HEK293T (cell line): ENCODE results near the gene SLC34A2.
"Not testable (repeated sequence)": the region's sequence is repeated elsewhere in the genome, so short reads cannot be mapped to it uniquely, and the experiment has no call there.

Experiments used
- CTCF ChIA-PET: fragments of 350-600 bp; formaldehyde crosslinking; extraction: SDS; loops from one replicate; lab custom pipeline; 2021; ENCODE audit warnings: antibody characterized with exemption, inconsistent platforms; lab: Yijun Ruan, JAX
- POLR2A ChIA-PET: fragments of 350-600 bp; formaldehyde crosslinking; extraction: SDS; loops from one replicate; lab custom pipeline; 2020; ENCODE audit warnings: antibody characterized with exemption, inconsistent platforms; lab: Yijun Ruan, JAX
- DNase-seq: peaks from one replicate; pipeline ENCODE4 v3.0.0; 2012; ENCODE audit warnings: mixed read lengths; ENCODE audit errors: extremely low spot score
- ARNT ChIP-seq: fragments of 450-650 bp; IDR thresholded peaks from 2 replicates; pipeline ENCODE4 v1.6.1; 2017; ENCODE audit warnings: mild to moderate bottlenecking
- BHLHE40 ChIP-seq: fragments of 450-650 bp; IDR thresholded peaks from 2 replicates; pipeline ENCODE4 v1.6.1; 2016; ENCODE audit warnings: mild to moderate bottlenecking, moderate library complexity, borderline replicate concordance
- CTBP1 ChIP-seq: fragments of 450-650 bp; IDR thresholded peaks from 2 replicates; pipeline ENCODE4 v1.6.1; 2016; ENCODE audit warnings: borderline replicate concordance
- ELF4 ChIP-seq: fragments of 450-650 bp; IDR thresholded peaks from 2 replicates; pipeline ENCODE4 v1.6.1; 2017; ENCODE audit warnings: antibody characterized with exemption
- FOXA1 ChIP-seq: fragments of 450-650 bp; IDR thresholded peaks from 2 replicates; pipeline ENCODE4 v1.6.1; 2016; ENCODE audit warnings: mild to moderate bottlenecking
- FOXK2 ChIP-seq: fragments of 450-650 bp; IDR thresholded peaks from 2 replicates; pipeline ENCODE4 v1.6.1; 2016; ENCODE audit warnings: mild to moderate bottlenecking
- FOXM1 ChIP-seq: fragments of 450-650 bp; IDR thresholded peaks from 2 replicates; pipeline ENCODE4 v1.6.1; 2017; ENCODE audit warnings: mild to moderate bottlenecking, borderline replicate concordance
- HDGF ChIP-seq: fragments of 450-650 bp; IDR thresholded peaks from 2 replicates; pipeline ENCODE4 v1.6.1; 2017; ENCODE audit warnings: antibody characterized with exemption, borderline replicate concordance
- L3MBTL2 ChIP-seq: fragments of 450-650 bp; conservative IDR thresholded peaks from 2 replicates; pipeline ENCODE4 v1.6.1; 2016; ENCODE audit warnings: mild to moderate bottlenecking
- LEF1 ChIP-seq: fragments of 450-650 bp; IDR thresholded peaks from 2 replicates; pipeline ENCODE4 v1.6.1; 2017; ENCODE audit warnings: mild to moderate bottlenecking, borderline replicate concordance
- NFRKB ChIP-seq: fragments of 450-650 bp; IDR thresholded peaks from 2 replicates; pipeline ENCODE4 v1.6.1; 2016; ENCODE audit warnings: mild to moderate bottlenecking, moderate library complexity
- SP1 ChIP-seq: fragments of 450-650 bp; IDR thresholded peaks from 2 replicates; pipeline ENCODE4 v1.6.1; 2017
- SUZ12 ChIP-seq: fragments of 450-650 bp; IDR thresholded peaks from 2 replicates; pipeline ENCODE4 v1.6.1; 2016; ENCODE audit warnings: mild to moderate bottlenecking
- TARDBP ChIP-seq: fragments of 450-650 bp; IDR thresholded peaks from 2 replicates; pipeline ENCODE4 v1.6.1; 2016
- ZNF384 ChIP-seq: fragments of 450-650 bp; IDR thresholded peaks from 2 replicates; pipeline ENCODE4 v1.6.1; 2016
- TF ChIP-seq, protein P1 (sequence below): fragments of 450-650 bp; IDR thresholded peaks from 2 replicates; pipeline ENCODE4 v1.6.1; 2016

The SLC34A2 gene, protein sequence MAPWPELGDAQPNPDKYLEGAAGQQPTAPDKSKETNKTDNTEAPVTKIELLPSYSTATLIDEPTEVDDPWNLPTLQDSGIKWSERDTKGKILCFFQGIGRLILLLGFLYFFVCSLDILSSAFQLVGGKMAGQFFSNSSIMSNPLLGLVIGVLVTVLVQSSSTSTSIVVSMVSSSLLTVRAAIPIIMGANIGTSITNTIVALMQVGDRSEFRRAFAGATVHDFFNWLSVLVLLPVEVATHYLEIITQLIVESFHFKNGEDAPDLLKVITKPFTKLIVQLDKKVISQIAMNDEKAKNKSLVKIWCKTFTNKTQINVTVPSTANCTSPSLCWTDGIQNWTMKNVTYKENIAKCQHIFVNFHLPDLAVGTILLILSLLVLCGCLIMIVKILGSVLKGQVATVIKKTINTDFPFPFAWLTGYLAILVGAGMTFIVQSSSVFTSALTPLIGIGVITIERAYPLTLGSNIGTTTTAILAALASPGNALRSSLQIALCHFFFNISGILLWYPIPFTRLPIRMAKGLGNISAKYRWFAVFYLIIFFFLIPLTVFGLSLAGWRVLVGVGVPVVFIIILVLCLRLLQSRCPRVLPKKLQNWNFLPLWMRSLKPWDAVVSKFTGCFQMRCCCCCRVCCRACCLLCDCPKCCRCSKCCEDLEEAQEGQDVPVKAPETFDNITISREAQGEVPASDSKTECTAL

DNA sequence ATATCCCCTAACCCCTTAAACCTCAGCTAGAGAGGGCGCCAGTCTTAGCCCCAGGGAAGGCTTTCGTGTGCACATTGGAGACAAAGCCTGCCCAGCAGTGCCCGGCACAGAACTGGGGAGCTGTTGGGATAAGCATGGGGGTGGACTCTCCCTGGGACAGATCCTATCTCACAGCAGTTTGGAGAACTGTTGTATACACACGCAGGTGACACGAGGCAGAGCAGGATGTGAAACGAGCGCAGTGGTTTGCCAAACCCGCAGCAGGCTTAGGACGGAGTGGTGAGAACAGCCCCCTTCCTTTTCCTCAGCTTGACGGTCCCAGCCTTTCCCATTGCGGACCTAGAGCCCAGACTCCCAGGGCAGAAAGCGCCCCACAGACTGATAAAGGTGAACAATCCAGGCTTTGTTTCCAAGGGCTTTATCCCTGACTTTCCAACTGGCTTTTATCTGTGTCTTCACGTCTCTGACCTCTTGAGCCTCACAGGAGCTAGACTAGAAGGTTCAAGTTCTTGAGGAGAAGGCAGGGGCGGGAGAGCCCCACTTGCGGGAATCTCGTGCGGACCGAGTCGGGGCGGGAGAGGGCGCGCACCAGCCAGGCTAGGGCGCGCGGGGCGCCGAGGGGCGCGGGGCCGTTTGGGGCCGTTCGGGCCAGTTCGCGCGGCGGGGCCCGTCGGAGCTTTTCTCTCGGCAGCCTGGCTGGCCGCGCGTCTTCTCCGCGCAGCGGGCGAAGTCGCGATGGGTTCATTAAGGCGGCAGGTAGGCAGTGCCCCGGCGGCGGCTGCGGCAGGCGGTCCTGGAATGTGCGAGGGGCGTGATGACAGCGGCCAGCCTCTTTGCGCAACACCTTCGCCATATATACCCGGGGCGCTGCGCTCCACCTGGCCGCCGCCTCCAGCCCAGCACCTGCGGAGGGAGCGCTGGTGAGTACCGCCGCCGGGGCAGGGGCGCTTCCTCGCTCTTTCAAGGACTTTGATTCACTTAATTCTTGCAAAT, at the start of gene SLC34A2:
Gene SLC34A2 (plus strand): TSS at position 881 of the 993 bp plus-strand sequence. CDS start 6,650 bp downstream, outside the sequence.
- CTCF ChIA-PET: no interaction called here
- POLR2A ChIA-PET: no interaction called here
- DNase-seq: no peak
- TF ChIP-seq ELF4 (no peak), NFRKB (no peak), SUZ12 (no peak), BHLHE40 (no peak), FOXM1 (no peak), CTBP1 (no peak), L3MBTL2 (no peak)

DNA sequence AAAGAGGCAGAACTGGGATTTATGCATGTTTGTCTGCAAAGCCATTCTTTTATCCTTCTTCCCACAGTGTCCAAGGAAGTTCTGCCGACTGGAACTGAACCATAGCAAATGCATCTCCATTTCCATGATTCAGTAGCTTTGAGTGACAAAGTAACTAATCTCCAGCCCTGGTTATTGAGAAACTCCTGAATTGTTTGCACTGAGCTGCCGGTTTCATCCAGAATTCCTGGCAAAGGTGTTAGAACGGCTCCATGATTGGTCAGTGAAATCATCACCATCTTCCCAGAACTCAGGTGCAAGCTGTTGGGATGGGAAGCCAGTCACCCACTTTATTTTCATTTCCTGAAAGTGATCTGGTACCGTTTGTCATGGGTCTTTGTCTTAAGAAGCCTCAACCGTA, 47.0 kb upstream of the SLC34A2 start:
- DNase-seq: no peak
- no peak for TF ChIP-seq ZNF384
- no peak for TF ChIP-seq FOXA1
- TF ChIP-seq SUZ12: no peak
- TF ChIP-seq L3MBTL2: no peak
- no peak for TF ChIP-seq ELF4
- no peak for TF ChIP-seq HDGF
- no peak for TF ChIP-seq TARDBP
- no peak for TF ChIP-seq BHLHE40
- no peak for TF ChIP-seq CTBP1
- TF ChIP-seq NFRKB: no peak
- TF ChIP-seq, protein P1, sequence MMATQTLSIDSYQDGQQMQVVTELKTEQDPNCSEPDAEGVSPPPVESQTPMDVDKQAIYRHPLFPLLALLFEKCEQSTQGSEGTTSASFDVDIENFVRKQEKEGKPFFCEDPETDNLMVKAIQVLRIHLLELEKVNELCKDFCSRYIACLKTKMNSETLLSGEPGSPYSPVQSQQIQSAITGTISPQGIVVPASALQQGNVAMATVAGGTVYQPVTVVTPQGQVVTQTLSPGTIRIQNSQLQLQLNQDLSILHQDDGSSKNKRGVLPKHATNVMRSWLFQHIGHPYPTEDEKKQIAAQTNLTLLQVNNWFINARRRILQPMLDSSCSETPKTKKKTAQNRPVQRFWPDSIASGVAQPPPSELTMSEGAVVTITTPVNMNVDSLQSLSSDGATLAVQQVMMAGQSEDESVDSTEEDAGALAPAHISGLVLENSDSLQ: no peak
- TF ChIP-seq ARNT: no peak
- no peak for TF ChIP-seq SP1
- TF ChIP-seq FOXK2: no peak
- ChIA-PET POLR2A (no interaction called here), CTCF (no interaction called here)

DNA sequence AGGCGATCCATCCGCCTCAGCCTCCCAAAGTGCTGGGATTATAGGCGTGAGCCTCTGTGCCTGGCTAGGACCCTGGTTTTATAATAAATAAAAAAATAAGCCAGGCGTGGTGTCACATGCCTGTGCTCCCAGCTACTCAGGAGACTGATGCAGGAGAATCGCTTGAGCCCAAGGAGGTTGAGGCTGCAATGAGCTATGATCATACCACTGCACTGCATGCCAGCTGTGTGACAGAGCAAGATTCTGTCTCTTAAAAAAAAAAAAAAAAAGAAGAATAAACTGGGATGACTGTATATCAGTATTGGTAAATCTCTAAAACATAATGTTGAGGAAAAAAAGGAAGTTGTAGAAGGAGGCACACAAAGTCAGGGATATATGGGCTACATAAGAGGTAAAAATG, 45.7 kb upstream of the SLC34A2 start:
- DNase-seq: no peak
- POLR2A ChIA-PET: no interaction called here
- CTCF ChIA-PET: no interaction called here
- TF ChIP-seq CTBP1: no peak
- TF ChIP-seq BHLHE40: no peak

DNA sequence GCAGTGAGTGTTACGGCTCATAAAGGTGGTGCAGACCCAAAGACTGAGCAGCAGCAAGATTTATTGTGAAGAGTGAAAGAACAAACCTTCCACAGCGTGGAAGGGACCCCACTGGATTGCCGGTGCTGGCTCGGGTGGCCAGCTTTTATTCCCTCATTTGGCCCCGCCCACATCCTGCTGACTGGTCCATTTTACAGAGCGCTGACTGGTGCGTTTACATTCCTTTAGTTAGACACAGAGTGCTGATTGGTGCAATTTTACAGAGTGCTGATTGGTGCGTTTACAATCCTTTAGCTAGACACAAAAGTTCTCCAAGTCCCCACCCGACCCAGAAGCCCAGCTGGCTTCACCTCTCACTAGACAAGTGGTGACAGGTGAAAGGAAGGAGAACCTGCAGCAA, 42.0 kb upstream of the SLC34A2 start:
- CTCF ChIA-PET, POLR2A ChIA-PET, DNase-seq: not testable (repeated sequence)

DNA sequence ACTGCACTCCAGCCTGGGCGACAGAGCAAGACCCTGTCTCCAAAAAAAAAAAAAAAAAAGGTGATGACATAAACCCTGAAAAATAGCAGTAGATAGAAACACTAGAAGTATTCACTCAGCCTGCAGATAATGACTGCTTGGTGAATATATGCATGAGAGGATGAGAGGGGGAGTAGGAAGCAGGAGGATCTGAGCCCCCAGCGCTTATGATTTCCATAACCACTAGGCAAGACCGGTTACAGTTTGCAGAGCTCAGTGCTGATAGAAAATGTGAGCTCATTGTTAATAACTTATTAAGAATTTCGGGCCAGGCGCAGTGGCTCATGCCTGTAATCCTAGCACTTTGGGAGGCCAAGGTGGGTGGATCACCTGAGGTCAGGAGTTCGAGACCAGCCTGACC, 40.8 kb upstream of the SLC34A2 start:
- no peak for TF ChIP-seq BHLHE40
- TF ChIP-seq, protein P1: no peak
- TF ChIP-seq FOXA1: no peak
- no peak for TF ChIP-seq FOXM1
- no peak for TF ChIP-seq ARNT
- no peak for TF ChIP-seq LEF1
- TF ChIP-seq ELF4: no peak
- TF ChIP-seq NFRKB: no peak
- no peak for TF ChIP-seq HDGF
- no peak for TF ChIP-seq SUZ12
- TF ChIP-seq L3MBTL2: no peak
- no peak for TF ChIP-seq ZNF384
- no peak for TF ChIP-seq SP1
- no peak for TF ChIP-seq CTBP1
- no peak for TF ChIP-seq FOXK2
- TF ChIP-seq TARDBP: no peak
- POLR2A ChIA-PET: no interaction called here
- CTCF ChIA-PET: no interaction called here
- DNase-seq: no peak

DNA sequence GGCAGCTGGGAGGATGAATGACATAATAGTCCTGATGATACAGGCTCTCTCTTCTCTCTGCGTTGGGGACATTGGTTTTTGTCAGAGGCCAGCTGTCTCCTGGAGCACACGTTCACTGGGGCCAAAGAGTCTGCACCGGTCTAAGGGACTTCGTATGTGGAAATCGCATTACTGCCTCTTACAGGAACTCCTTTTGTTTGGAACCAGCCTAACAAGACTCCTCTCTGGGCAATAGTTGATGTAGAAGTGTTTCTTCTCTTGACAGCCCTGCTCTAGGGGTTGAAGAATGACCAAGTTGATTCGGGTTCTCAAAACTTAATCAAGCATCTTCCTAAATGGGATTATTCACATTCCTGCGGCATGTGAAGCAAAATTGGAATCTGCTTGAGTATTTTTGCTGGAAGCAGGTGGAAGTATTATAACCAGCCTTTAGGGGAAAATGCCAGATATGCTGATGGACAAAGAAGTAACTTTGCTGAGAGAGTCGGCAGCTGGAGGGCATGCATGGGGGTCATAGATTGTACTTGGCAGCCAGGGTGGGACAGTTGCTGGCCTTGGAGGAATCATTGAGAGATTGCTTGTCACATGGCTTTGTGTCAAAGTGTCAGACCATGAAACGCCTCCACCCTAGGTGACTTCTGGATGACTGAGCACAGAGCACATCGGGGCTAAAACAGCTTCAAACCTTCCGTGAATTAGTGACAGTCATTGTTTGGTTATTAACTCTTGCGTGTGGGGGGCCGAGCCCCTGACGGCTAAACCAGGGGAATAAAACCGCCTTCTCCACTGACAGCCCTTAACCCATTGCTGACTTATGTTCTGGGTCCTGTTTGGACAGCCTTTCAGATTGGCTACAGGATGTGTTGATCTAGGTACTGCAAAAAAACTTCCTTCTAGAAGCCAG, 34.4 kb upstream of the SLC34A2 start:
- ChIA-PET POLR2A (no interaction called here), CTCF (no interaction called here)
- no peak for TF ChIP-seq ELF4
- TF ChIP-seq TARDBP: no peak
- TF ChIP-seq HDGF: no peak
- no peak for TF ChIP-seq SP1
- TF ChIP-seq, protein P1: no peak
- no peak for TF ChIP-seq CTBP1
- TF ChIP-seq L3MBTL2: no peak
- DNase-seq: no peak
